CD4-positive, CD25-positive, alpha-beta regulatory T cell (primary cell): ENCODE results near the gene PTPRN2. TPM values are rescaled to one million over a fixed set of nuclear protein-coding genes. Genes with fewer than 3 reads are reported as not detected.

Source experiments
- ATAC-seq, 2 donors: fragments of 150-1000 bp; cut with Tn5 transposase; one replicate each; pipeline ENCODE4 v1.10.0; 2021; ENCODE audit warnings: low read depth in 2 of 2, moderate number of reproducible peaks in 2 of 2, moderate library complexity in 1 of 2
- DNase-seq, 3 donors: peaks; one replicate each; pipeline versions ENCODE4 v3.0.0 to v3.0.0-alpha.2; 2012 to 2022; ENCODE audit warnings: mixed read lengths in 1 of 3
- H3K27ac ChIP-seq: one replicate; pipeline ENCODE4 v1.7.0; 2013; ENCODE audit warnings: mild to moderate bottlenecking, low read length; ENCODE audit not compliant: insufficient read depth, poor library complexity, severe bottlenecking
- H3K27me3 ChIP-seq: one replicate; pipeline ENCODE4 v1.7.0; 2013; ENCODE audit warnings: low read length; ENCODE audit not compliant: control insufficient read depth, insufficient read depth
- H3K36me3 ChIP-seq: one replicate; pipeline ENCODE4 v1.7.0; 2013; ENCODE audit warnings: mild to moderate bottlenecking, low read length, moderate library complexity; ENCODE audit not compliant: control insufficient read depth, insufficient read depth
- H3K4me1 ChIP-seq: 2 replicates; pipeline ENCODE4 v1.7.0; 2013; ENCODE audit warnings: mild to moderate bottlenecking, low read length; ENCODE audit not compliant: insufficient read depth, control insufficient read depth, poor library complexity, severe bottlenecking
- H3K4me3 ChIP-seq: one replicate; pipeline ENCODE4 v1.7.0; 2013; ENCODE audit warnings: low read depth, mild to moderate bottlenecking, low read length, moderate library complexity
- H3K9me3 ChIP-seq, 2 experiments: 1 replicate in 1 of 2; 2 replicates in 1 of 2; pipeline ENCODE4 v1.7.0; 2013; ENCODE audit warnings: low read length in 2 of 2, mild to moderate bottlenecking in 1 of 2, moderate library complexity in 1 of 2; ENCODE audit not compliant: control insufficient read depth in 2 of 2
- H3K27ac Mint-ChIP-seq, 3 donors: one replicate each; pipeline ENCODE4 v1.8.0; 2020 to 2022; ENCODE audit warnings: mild to moderate bottlenecking in 3 of 3, mixed read lengths in 3 of 3, moderate library complexity in 2 of 3
- H3K27me3 Mint-ChIP-seq: one replicate; pipeline ENCODE4 v1.8.0; 2022; ENCODE audit warnings: mild to moderate bottlenecking, mixed read lengths
- H3K36me3 Mint-ChIP-seq: one replicate; pipeline ENCODE4 v1.8.0; 2020; ENCODE audit warnings: mixed read lengths
- H3K4me1 Mint-ChIP-seq, 4 donors: one replicate each; pipeline ENCODE4 v1.8.0; 2020 to 2022; ENCODE audit warnings: mixed read lengths in 4 of 4, mild to moderate bottlenecking in 1 of 4
- H3K4me3 Mint-ChIP-seq, 4 donors: one replicate each; pipeline ENCODE4 v1.8.0; 2020 to 2022; ENCODE audit warnings: mild to moderate bottlenecking in 4 of 4, mixed read lengths in 4 of 4, moderate library complexity in 3 of 4
- H3K9me3 Mint-ChIP-seq, 7 donors: one replicate each; pipeline ENCODE4 v1.8.0; 2020 to 2022; ENCODE audit warnings: mixed read lengths in 7 of 7, mild to moderate bottlenecking in 3 of 7, moderate library complexity in 2 of 7
- polyA plus RNA-seq, 4 donors: library from polyadenylated mRNA; unstranded; fragments of 300-500 nt; fragmentation: Illumina TruSeq; gene quantifications; one replicate each; pipeline ENCODE4 v1.2.3, GENCODE V29; 2021
- total RNA-seq: library from RNA; stranded (reverse); gene quantifications from one replicate; pipeline ENCODE4 v1.2.3, GENCODE V29; 2022

The PTPRN2 gene
- total and polyA plus RNA-seq, 5 donors from 2014 or later: 1.6 to 4.7 (median 2.7) TPM

GRCh38 chr7:157694376-157694665 is 893.3 kb downstream of the PTPRN2 start:
- Histone ChIP-seq H3K27me3 (peaks cover 2% of the 10 kb centered on the region), H3K9me3 (no peaks in the 10 kb centered on the region), H3K36me3 (no peaks in the 10 kb centered on the region), H3K4me3 (no peak overlapping the region), H3K27ac (no peak overlapping the region), H3K4me1 (peaks cover 24% of the 10 kb centered on the region)
- Mint-ChIP-seq H3K4me1 (peaks cover 0 to 22% (median 3%) of the 10 kb centered on the region in 4 donors), H3K27ac (no peak overlapping the region), H3K4me3 (peak overlapping the region; percentile 6 to 83 (median 52)), H3K27me3 (peaks cover 27% of the 10 kb centered on the region), H3K9me3 (peaks cover 0 to 5% (median 2%) of the 10 kb centered on the region in 7 donors), H3K36me3 (no peaks in the 10 kb centered on the region)
- DNase-seq: no peak
- no peak for ATAC-seq

GRCh38 chr7:157693521-157694375 is 893.9 kb downstream of the PTPRN2 start:
- H3K27ac Mint-ChIP-seq: no peak overlapping the region
- no peak overlapping the region for H3K4me3 ChIP-seq
- H3K9me3 Mint-ChIP-seq: peaks cover 0 to 5% (median 2%) of the 10 kb centered on the region in 7 donors
- no peak for ATAC-seq
- no peaks in the 10 kb centered on the region for H3K9me3 ChIP-seq
- H3K4me3 Mint-ChIP-seq: peak overlapping the region; percentile 6 to 83 (median 52)
- no peak overlapping the region for H3K27ac ChIP-seq
- H3K36me3 Mint-ChIP-seq: no peaks in the 10 kb centered on the region
- H3K27me3 Mint-ChIP-seq: peaks cover 27% of the 10 kb centered on the region
- peaks cover 26% of the 10 kb centered on the region for H3K4me1 ChIP-seq
- peaks cover 0 to 22% (median 3%) of the 10 kb centered on the region in 4 donors for H3K4me1 Mint-ChIP-seq
- no peak for DNase-seq
- peaks cover 2% of the 10 kb centered on the region for H3K27me3 ChIP-seq
- H3K36me3 ChIP-seq: no peaks in the 10 kb centered on the region

GRCh38 chr7:157693071-157693520 is 894.5 kb downstream of the PTPRN2 start:
- ATAC-seq: no peak
- no peaks in the 10 kb centered on the region for H3K36me3 Mint-ChIP-seq

GRCh38 chr7:157692460-157693011 is 895.1 kb downstream of the PTPRN2 start:
- no peaks in the 10 kb centered on the region for H3K36me3 ChIP-seq
- Mint-ChIP-seq H3K4me1 (peaks cover 0 to 26% (median 9%) of the 10 kb centered on the region in 4 donors), H3K27me3 (peaks cover 38% of the 10 kb centered on the region), H3K27ac (no peak overlapping the region), H3K9me3 (peaks cover 0 to 5% (median 2%) of the 10 kb centered on the region in 7 donors), H3K36me3 (no peaks in the 10 kb centered on the region), H3K4me3 (peak overlapping the region in 2 of 4 donors; percentile 10 to 74)
- peaks cover 32% of the 10 kb centered on the region for H3K4me1 ChIP-seq
- ATAC-seq: no peak
- no peak overlapping the region for H3K27ac ChIP-seq
- no peak for DNase-seq
- H3K9me3 ChIP-seq: no peaks in the 10 kb centered on the region
- no peak overlapping the region for H3K4me3 ChIP-seq
- H3K27me3 ChIP-seq: peaks cover 9% of the 10 kb centered on the region

More at GRCh38 chr7:157693071-157693520, 894.5 kb downstream of the PTPRN2 start:
- Mint-ChIP-seq H3K4me1 (peaks cover 0 to 25% (median 6%) of the 10 kb centered on the region in 4 donors), H3K4me3 (no peak overlapping the region), H3K27me3 (peaks cover 32% of the 10 kb centered on the region), H3K9me3 (peaks cover 0 to 5% (median 2%) of the 10 kb centered on the region in 7 donors), H3K27ac (no peak overlapping the region)
- no peak overlapping the region for H3K27ac ChIP-seq
- H3K4me1 ChIP-seq: peaks cover 32% of the 10 kb centered on the region
- H3K27me3 ChIP-seq: peaks cover 3% of the 10 kb centered on the region
- H3K9me3 ChIP-seq: no peaks in the 10 kb centered on the region
- H3K36me3 ChIP-seq: no peaks in the 10 kb centered on the region
- no peak overlapping the region for H3K4me3 ChIP-seq
- DNase-seq: no peak

- Histone ChIP-seq H3K27ac (no peak overlapping the region), H3K4me1 (peaks cover 32% of the 10 kb centered on the region), H3K9me3 (no peaks in the 10 kb centered on the region), H3K4me3 (no peak overlapping the region), H3K36me3 (no peaks in the 10 kb centered on the region), H3K27me3 (peaks cover 16% of the 10 kb centered on the region)
- DNase-seq (no peak), ATAC-seq (no peak)
- Mint-ChIP-seq H3K27me3 (peaks cover 45% of the 10 kb centered on the region), H3K4me3 (peak overlapping the region in 3 of 4 donors; percentile 10 to 76 (median 72)), H3K36me3 (no peaks in the 10 kb centered on the region), H3K9me3 (peaks cover 0 to 5% (median 2%) of the 10 kb centered on the region in 7 donors), H3K4me1 (peaks cover 0 to 29% (median 9%) of the 10 kb centered on the region in 4 donors), H3K27ac (no peak overlapping the region)
Observed at GRCh38 chr7:157691586-157692459, 895.8 kb downstream of the PTPRN2 start.

- H3K27ac Mint-ChIP-seq: no peak overlapping the region
- H3K36me3 ChIP-seq: no peaks in the 10 kb centered on the region
- H3K27me3 ChIP-seq: peaks cover 24% of the 10 kb centered on the region
- peaks cover 0 to 5% (median 2%) of the 10 kb centered on the region in 7 donors for H3K9me3 Mint-ChIP-seq
- no peaks in the 10 kb centered on the region for H3K36me3 Mint-ChIP-seq
- ATAC-seq: no peak
- no peak for DNase-seq
- no peak overlapping the region for H3K4me3 ChIP-seq
- peak overlapping the region in 2 of 4 donors; percentile 72 to 76 for H3K4me3 Mint-ChIP-seq
- H3K27ac ChIP-seq: no peak overlapping the region
- peaks cover 0 to 37% (median 11%) of the 10 kb centered on the region in 4 donors for H3K4me1 Mint-ChIP-seq
- H3K27me3 Mint-ChIP-seq: peaks cover 53% of the 10 kb centered on the region
- no peaks in the 10 kb centered on the region for H3K9me3 ChIP-seq
- H3K4me1 ChIP-seq: peaks cover 32% of the 10 kb centered on the region
Observed at GRCh38 chr7:157690833-157691585, 896.6 kb downstream of the PTPRN2 start.
